MCF 10A (cell line): ENCODE results near the gene NTM. TPM values are rescaled to one million over a fixed set of nuclear protein-coding genes. Genes with fewer than 3 reads are reported as not detected.

ENCODE experiments used
- BruUV-seq: library from RNA; stranded (reverse); fragments of 400-500 nt; replicated peaks from 2 replicates; lab custom pipeline; 2021; lab: Mats Ljungman, UMichigan
- CTCF ChIA-PET: fragments of 300-600 bp; sonication (Branson Sonifier 250); formaldehyde crosslinking; extraction: SDS; loops from one replicate; lab custom pipeline; 2021; ENCODE audit warnings: antibody characterized with exemption, inconsistent platforms; lab: Yijun Ruan, JAX
- POLR2A ChIA-PET: fragments of 300-600, 350-650 bp; sonication (Branson Sonifier 250); formaldehyde crosslinking; extraction: SDS; loops from one replicate; lab custom pipeline; 2020; ENCODE audit warnings: antibody characterized with exemption, inconsistent platforms; lab: Yijun Ruan, JAX
- DNase-seq: peaks from one replicate; pipeline ENCODE4 v3.0.0-alpha.2; 2018; ENCODE audit not compliant: unreplicated experiment
- H3K27ac Mint-ChIP-seq: one replicate; pipeline ENCODE4 v1.8.0; 2022; ENCODE audit warnings: mild to moderate bottlenecking, low read depth, mixed read lengths; ENCODE audit not compliant: unreplicated experiment
- H3K27me3 Mint-ChIP-seq: one replicate; pipeline ENCODE4 v1.8.0; 2022; ENCODE audit warnings: mixed read lengths; ENCODE audit not compliant: insufficient read depth, unreplicated experiment
- H3K36me3 Mint-ChIP-seq: one replicate; pipeline ENCODE4 v1.8.0; 2022; ENCODE audit warnings: mild to moderate bottlenecking, moderate library complexity, mixed read lengths; ENCODE audit not compliant: insufficient read depth, unreplicated experiment
- H3K4me1 Mint-ChIP-seq: one replicate; pipeline ENCODE4 v1.8.0; 2022; ENCODE audit warnings: mixed read lengths; ENCODE audit not compliant: insufficient read depth, unreplicated experiment
- H3K4me3 Mint-ChIP-seq: one replicate; pipeline ENCODE4 v1.8.0; 2022; ENCODE audit warnings: mild to moderate bottlenecking, moderate library complexity, mixed read lengths; ENCODE audit not compliant: unreplicated experiment
- H3K9me3 Mint-ChIP-seq: one replicate; pipeline ENCODE4 v1.8.0; 2022; ENCODE audit warnings: mixed read lengths; ENCODE audit not compliant: unreplicated experiment
- intact Hi-C: fragments of 100-400 bp; cut with micrococcal nuclease; formaldehyde crosslinking; loops from 2 replicates; pipeline ENCODE4 v1.14.1; 2022
- total RNA-seq: library from RNA; stranded (reverse); gene quantifications from 2 replicates; pipeline ENCODE4 v1.2.3, GENCODE V29; 2022
- TF ChIP-seq, protein P1 (sequence below): fragments of 200-600 bp; IDR thresholded peaks from one replicate; pipeline ENCODE4 v1.8.0; 2022; ENCODE audit warnings: antibody characterized with exemption, mild to moderate bottlenecking; ENCODE audit not compliant: unreplicated experiment

Gene NTM
- total RNA-seq, 1 experiment from 2014 or later = not detected

DNA sequence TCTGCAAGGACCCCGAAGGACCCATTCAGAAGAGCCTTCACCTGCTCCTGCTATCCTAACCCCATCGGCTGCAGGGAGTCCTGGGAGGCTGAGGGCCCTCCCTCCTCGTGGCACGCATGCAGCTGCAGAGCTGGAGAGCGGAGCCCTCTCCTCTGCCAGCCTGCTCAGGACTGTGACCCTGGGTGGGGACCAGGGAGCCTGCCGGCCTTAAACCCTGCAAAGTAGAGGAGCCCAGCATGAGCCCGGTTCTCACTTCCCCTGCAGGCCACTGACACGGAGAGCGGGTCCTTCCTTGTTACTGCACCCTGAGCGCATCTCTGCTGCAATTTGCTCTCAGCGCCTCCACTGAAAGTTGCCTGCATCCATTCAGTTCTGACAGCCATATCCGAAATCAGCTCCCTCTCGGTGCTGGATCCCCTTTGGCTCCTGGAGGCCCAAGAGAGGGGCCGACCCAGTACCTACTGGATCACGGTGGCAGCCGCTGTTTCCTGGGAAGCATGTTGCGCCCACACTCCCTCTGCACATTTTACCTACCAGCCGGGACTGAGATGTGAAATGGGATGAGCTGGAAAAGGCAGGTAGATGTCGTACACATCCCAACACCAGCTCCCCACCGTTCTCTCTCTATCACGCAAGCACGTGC, 312.1 kb downstream of the NTM start:
- H3K9me3 Mint-ChIP-seq = peaks cover 9% of the 10 kb centered on the region
- no peak overlapping the region for H3K4me3 Mint-ChIP-seq
- H3K27me3 Mint-ChIP-seq = no peaks in the 10 kb centered on the region
- no peak for DNase-seq
- no peaks in the 10 kb centered on the region for H3K36me3 Mint-ChIP-seq
- intact Hi-C loops = no loop called here
- CTCF ChIA-PET = interaction anchor here (5.3 kb wide), 1 partner anchor 8 kb away, joined by 26 read pairs; no protein-coding TSS in a partner anchor
- BruUV-seq = no TSS peak
- H3K4me1 Mint-ChIP-seq = no peaks in the 10 kb centered on the region
- TF ChIP-seq, protein P1, sequence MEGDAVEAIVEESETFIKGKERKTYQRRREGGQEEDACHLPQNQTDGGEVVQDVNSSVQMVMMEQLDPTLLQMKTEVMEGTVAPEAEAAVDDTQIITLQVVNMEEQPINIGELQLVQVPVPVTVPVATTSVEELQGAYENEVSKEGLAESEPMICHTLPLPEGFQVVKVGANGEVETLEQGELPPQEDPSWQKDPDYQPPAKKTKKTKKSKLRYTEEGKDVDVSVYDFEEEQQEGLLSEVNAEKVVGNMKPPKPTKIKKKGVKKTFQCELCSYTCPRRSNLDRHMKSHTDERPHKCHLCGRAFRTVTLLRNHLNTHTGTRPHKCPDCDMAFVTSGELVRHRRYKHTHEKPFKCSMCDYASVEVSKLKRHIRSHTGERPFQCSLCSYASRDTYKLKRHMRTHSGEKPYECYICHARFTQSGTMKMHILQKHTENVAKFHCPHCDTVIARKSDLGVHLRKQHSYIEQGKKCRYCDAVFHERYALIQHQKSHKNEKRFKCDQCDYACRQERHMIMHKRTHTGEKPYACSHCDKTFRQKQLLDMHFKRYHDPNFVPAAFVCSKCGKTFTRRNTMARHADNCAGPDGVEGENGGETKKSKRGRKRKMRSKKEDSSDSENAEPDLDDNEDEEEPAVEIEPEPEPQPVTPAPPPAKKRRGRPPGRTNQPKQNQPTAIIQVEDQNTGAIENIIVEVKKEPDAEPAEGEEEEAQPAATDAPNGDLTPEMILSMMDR = no peak
- no peak overlapping the region for H3K27ac Mint-ChIP-seq
- POLR2A ChIA-PET = no interaction called here

DNA sequence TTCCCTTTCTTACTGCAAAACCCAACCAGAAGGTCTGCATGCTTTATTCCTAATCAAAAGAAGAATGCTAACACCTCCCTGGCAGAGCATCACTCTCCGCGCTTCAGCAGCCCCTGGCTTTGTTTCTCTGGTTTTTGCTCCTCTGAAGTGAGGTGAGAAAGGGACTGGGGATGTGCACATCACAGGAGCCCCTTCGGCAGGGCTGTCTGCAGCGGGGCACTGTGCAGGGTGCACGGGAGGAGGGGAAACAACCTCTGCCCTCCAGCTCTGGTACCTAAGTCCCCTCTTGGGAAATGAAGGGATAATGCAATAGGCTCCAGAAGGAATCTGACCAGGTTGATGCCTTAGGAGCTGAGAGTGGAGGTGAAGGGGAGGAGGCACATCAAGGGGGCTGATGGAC, 312.7 kb downstream of the NTM start:
- BruUV-seq = no TSS peak
- no peak overlapping the region for H3K4me3 Mint-ChIP-seq
- no peak for DNase-seq
- no peaks in the 10 kb centered on the region for H3K36me3 Mint-ChIP-seq
- peaks cover 9% of the 10 kb centered on the region for H3K9me3 Mint-ChIP-seq
- H3K27ac Mint-ChIP-seq = no peak overlapping the region
- TF ChIP-seq, protein P1 = no peak
- no peaks in the 10 kb centered on the region for H3K4me1 Mint-ChIP-seq
- POLR2A ChIA-PET = no interaction called here
- CTCF ChIA-PET = interaction anchor here (5.3 kb wide), 1 partner anchor 9 kb away, joined by 26 read pairs; no protein-coding TSS in a partner anchor
- intact Hi-C loops = no loop called here
- no peaks in the 10 kb centered on the region for H3K27me3 Mint-ChIP-seq

GRCh38 chr11:131683666-131684065, 313.3 kb downstream of the NTM start:
- Mint-ChIP-seq H3K9me3 (peaks cover 7% of the 10 kb centered on the region), H3K36me3 (no peaks in the 10 kb centered on the region), H3K27ac (no peak overlapping the region), H3K27me3 (no peaks in the 10 kb centered on the region), H3K4me3 (no peak overlapping the region), H3K4me1 (no peaks in the 10 kb centered on the region)
- intact Hi-C loops = no loop called here
- CTCF ChIA-PET = interaction anchor here (1.4 to 5.3 kb wide), 2 partner anchors 9 to 619 kb away, joined by 6 to 26 read pairs; no protein-coding TSS in a partner anchor
- TF ChIP-seq, protein P1 = no peak
- POLR2A ChIA-PET = no interaction called here
- no TSS peak for BruUV-seq
- DNase-seq = no peak

GRCh38 chr11:131684111-131685060, 314.0 kb downstream of the NTM start:
- no peak for DNase-seq
- ChIA-PET POLR2A (no interaction called here), CTCF (interaction anchor here (0.6 to 5.3 kb wide), 4 partner anchors 10 to 1759 kb away, joined by 4 to 26 read pairs (median 10); no protein-coding TSS in a partner anchor)
- H3K9me3 Mint-ChIP-seq = no peaks in the 10 kb centered on the region
- TF ChIP-seq, protein P1 = no peak
- no TSS peak for BruUV-seq
- no peak overlapping the region for H3K27ac Mint-ChIP-seq
- H3K36me3 Mint-ChIP-seq = no peaks in the 10 kb centered on the region
- intact Hi-C loops = no loop called here
- H3K27me3 Mint-ChIP-seq = no peaks in the 10 kb centered on the region
- H3K4me1 Mint-ChIP-seq = no peaks in the 10 kb centered on the region
- H3K4me3 Mint-ChIP-seq = no peak overlapping the region
